CD4-positive, alpha-beta memory T cell (primary cell): Measurements from ENCODE around the gene APBB1IP. TPM values are rescaled to one million over a fixed set of nuclear protein-coding genes. Genes with fewer than 3 reads are reported as not detected.
"Not testable (repeated sequence)": the region's sequence is repeated elsewhere in the genome, so short reads cannot be mapped to it uniquely, and the experiment has no call there.

Experiments
- CTCF ChIA-PET: fragments of 350-600 bp; sonication (Branson Sonifier 250); formaldehyde crosslinking; loops from one replicate; lab custom pipeline; 2021; ENCODE audit warnings: inconsistent platforms; ENCODE audit not compliant: partially characterized antibody; lab: Charles Lee
- POLR2A ChIA-PET: fragments of 350-600 bp; sonication (Branson Sonifier 250); formaldehyde crosslinking; loops from one replicate; lab custom pipeline; 2021; ENCODE audit not compliant: partially characterized antibody; lab: Charles Lee
- DNase-seq, 5 donors: peaks; one replicate each; pipeline versions ENCODE4 v3.0.0 to v3.0.0-alpha.2; 2020 to 2022; ENCODE audit warnings: mixed read lengths in 1 of 5
- H3K27ac ChIP-seq: one replicate; pipeline ENCODE4 v1.7.0; 2013; ENCODE audit warnings: low read depth, low read length
- H3K27me3 ChIP-seq: 2 replicates; pipeline ENCODE4 v1.7.0; 2013; ENCODE audit warnings: mild to moderate bottlenecking, low read length, moderate library complexity; ENCODE audit not compliant: insufficient read depth
- H3K36me3 ChIP-seq: 2 replicates; pipeline ENCODE4 v1.7.0; 2013; ENCODE audit warnings: mild to moderate bottlenecking, low read length, moderate library complexity; ENCODE audit not compliant: insufficient read depth
- H3K4me1 ChIP-seq: 2 replicates; pipeline ENCODE4 v1.7.0; 2013; ENCODE audit warnings: mild to moderate bottlenecking, low read length, moderate library complexity; ENCODE audit not compliant: insufficient read depth
- H3K4me3 ChIP-seq, 2 donors: one replicate each; pipeline ENCODE4 v1.7.0; 2013; ENCODE audit warnings: low read length in 2 of 2, mild to moderate bottlenecking in 1 of 2
- H3K9me3 ChIP-seq, 2 donors: one replicate each; pipeline ENCODE4 v1.7.0; 2013; ENCODE audit warnings: low read length in 2 of 2, control low read depth in 1 of 2; ENCODE audit not compliant: control insufficient read depth in 1 of 2
- H3K27ac Mint-ChIP-seq, 7 donors: one replicate each; pipeline ENCODE4 v1.8.0; 2020 to 2021; ENCODE audit warnings: mixed read lengths in 7 of 7, mild to moderate bottlenecking in 6 of 7, inconsistent platforms in 3 of 7, moderate library complexity in 3 of 7
- H3K27me3 Mint-ChIP-seq, 2 donors: one replicate each; pipeline ENCODE4 v1.8.0; 2020 to 2021; ENCODE audit warnings: mixed read lengths in 2 of 2
- H3K36me3 Mint-ChIP-seq, 2 donors: one replicate each; pipeline ENCODE4 v1.8.0; 2020 to 2021; ENCODE audit warnings: mixed read lengths in 2 of 2, inconsistent platforms in 1 of 2, mild to moderate bottlenecking in 1 of 2
- H3K4me1 Mint-ChIP-seq, 4 donors: one replicate each; pipeline ENCODE4 v1.8.0; 2020 to 2021; ENCODE audit warnings: mixed read lengths in 4 of 4, mild to moderate bottlenecking in 1 of 4
- H3K4me3 Mint-ChIP-seq, 8 donors: one replicate each; pipeline ENCODE4 v1.8.0; 2020 to 2021; ENCODE audit warnings: mixed read lengths in 8 of 8, mild to moderate bottlenecking in 7 of 8, moderate library complexity in 6 of 8, inconsistent platforms in 3 of 8
- H3K9me3 Mint-ChIP-seq, 8 donors: one replicate each; pipeline ENCODE4 v1.8.0; 2020 to 2021; ENCODE audit warnings: mixed read lengths in 8 of 8, mild to moderate bottlenecking in 5 of 8, inconsistent platforms in 3 of 8, moderate library complexity in 1 of 8
- intact Hi-C: fragments of 100-400 bp; cut with micrococcal nuclease; formaldehyde crosslinking; loops from one replicate; pipeline ENCODE4 v1.15.1; 2023
- polyA plus RNA-seq, 2 donors: library from polyadenylated mRNA; unstranded; fragments of 300-500 nt; fragmentation: Illumina TruSeq; gene quantifications; one replicate each; pipeline ENCODE4 v1.2.3, GENCODE V29; 2021
- total RNA-seq, 2 experiments: library from RNA; stranded (reverse); gene quantifications; one replicate each; pipeline ENCODE4 v1.2.3, GENCODE V29; 2021

Gene APBB1IP
- total and polyA plus RNA-seq, 4 experiments from 2014 or later = 30.6 to 106 (median 95.7) TPM

- no peaks in the 10 kb centered on the region for H3K9me3 Mint-ChIP-seq
- peak overlapping the region; percentile 69 to 89 (median 82) for H3K4me3 Mint-ChIP-seq
- H3K36me3 ChIP-seq = no peaks in the 10 kb centered on the region
- H3K27ac Mint-ChIP-seq = peak overlapping the region; percentile 61 to 94 (median 93)
- H3K4me3 ChIP-seq = peak overlapping the region in 1 of 2 donors; percentile 23
- intact Hi-C loops = loop anchor here (1.0 to 2.0 kb wide), 3 partner anchors 14 to 30 kb away; partner anchors contain the start of gene APBB1IP
- H3K9me3 ChIP-seq = no peaks in the 10 kb centered on the region
- H3K27me3 Mint-ChIP-seq = no peaks in the 10 kb centered on the region
- peaks cover 62 to 98% (median 78%) of the 10 kb centered on the region in 4 donors for H3K4me1 Mint-ChIP-seq
- no peaks in the 10 kb centered on the region for H3K27me3 ChIP-seq
- ChIA-PET POLR2A (interaction anchor here (0.8 to 6.5 kb wide), 13 partner anchors 8 to 54 kb away, joined by 3 to 48 read pairs (median 8); partner anchors contain the start of gene APBB1IP), CTCF (interaction anchor here (0.6 to 3.6 kb wide), 19 partner anchors 11 to 88 kb away, joined by 3 to 18 read pairs (median 4); no protein-coding TSS in a partner anchor)
- H3K4me1 ChIP-seq = peaks cover 97% of the 10 kb centered on the region
- DNase-seq = peak; percentile 64 to 79 (median 66)
- peaks cover 24 to 37% of the 10 kb centered on the region in 2 donors for H3K36me3 Mint-ChIP-seq
- peak overlapping the region; percentile 49 for H3K27ac ChIP-seq
Observed at GRCh38 chr10:26468700-26469099, 30.6 kb downstream of the APBB1IP start.

- H3K9me3 Mint-ChIP-seq = peaks cover 0 to 2% (median 0%) of the 10 kb centered on the region in 8 donors
Observed at GRCh38 chr10:26472492-26472778, 34.3 kb downstream of the APBB1IP start.

GRCh38 chr10:26474026-26474425 lies 35.9 kb downstream of the APBB1IP start:
- DNase-seq = no peak
- no peak overlapping the region for H3K4me3 ChIP-seq
- H3K9me3 Mint-ChIP-seq = peaks cover 0 to 2% (median 0%) of the 10 kb centered on the region in 8 donors
- intact Hi-C loops = no loop called here
- no peaks in the 10 kb centered on the region for H3K9me3 ChIP-seq
- peaks cover 98% of the 10 kb centered on the region for H3K4me1 ChIP-seq
- CTCF ChIA-PET = interaction anchor here (0.9 to 2.6 kb wide), 4 partner anchors 9 to 30 kb away, joined by 3 to 7 read pairs (median 5); no protein-coding TSS in a partner anchor
- H3K36me3 ChIP-seq = no peaks in the 10 kb centered on the region
- H3K4me3 Mint-ChIP-seq = peak overlapping the region in 5 of 8 donors; percentile 49 to 83 (median 73)
- no peaks in the 10 kb centered on the region for H3K27me3 ChIP-seq
- POLR2A ChIA-PET = interaction anchor here (0.8 to 5.6 kb wide), 5 partner anchors 12 to 37 kb away, joined by 3 to 45 read pairs (median 4); partner anchors contain the start of gene APBB1IP
- no peaks in the 10 kb centered on the region for H3K27me3 Mint-ChIP-seq
- H3K27ac ChIP-seq = peak overlapping the region; percentile 57
- peak overlapping the region; percentile 83 to 99 (median 96) for H3K27ac Mint-ChIP-seq
- H3K36me3 Mint-ChIP-seq = peaks cover 26 to 33% of the 10 kb centered on the region in 2 donors
- peaks cover 60 to 90% (median 75%) of the 10 kb centered on the region in 4 donors for H3K4me1 Mint-ChIP-seq

More at GRCh38 chr10:26472492-26472778, 34.3 kb downstream of the APBB1IP start:
- ChIA-PET POLR2A (interaction anchor here (1.6 to 6.5 kb wide), 2 partner anchors 25 to 34 kb away, joined by 7 to 48 read pairs; partner anchors contain the start of gene APBB1IP), CTCF (interaction anchor here (2.3 kb wide), 1 partner anchor 30 kb away, joined by 11 read pairs; no protein-coding TSS in a partner anchor)
- DNase-seq = no peak
- H3K27me3 Mint-ChIP-seq = no peaks in the 10 kb centered on the region
- H3K4me3 Mint-ChIP-seq = peak overlapping the region in 5 of 8 donors; percentile 19 to 61 (median 40)
- peak overlapping the region; percentile 1 to 93 (median 83) for H3K27ac Mint-ChIP-seq
- Histone ChIP-seq H3K27ac (no peak overlapping the region), H3K4me3 (no peak overlapping the region), H3K9me3 (no peaks in the 10 kb centered on the region), H3K27me3 (no peaks in the 10 kb centered on the region), H3K4me1 (peaks cover 98% of the 10 kb centered on the region), H3K36me3 (no peaks in the 10 kb centered on the region)
- intact Hi-C loops = no loop called here
- H3K36me3 Mint-ChIP-seq = peaks cover 18 to 34% of the 10 kb centered on the region in 2 donors
- H3K4me1 Mint-ChIP-seq = peaks cover 62 to 92% (median 78%) of the 10 kb centered on the region in 4 donors

GRCh38 chr10:26474845-26475244 lies 36.7 kb downstream of the APBB1IP start:
- H3K9me3 ChIP-seq, H3K9me3 Mint-ChIP-seq, H3K27me3 ChIP-seq, H3K36me3 ChIP-seq, intact Hi-C loops, H3K4me3 ChIP-seq, H3K27me3 Mint-ChIP-seq: not testable (repeated sequence)
- Mint-ChIP-seq H3K27ac (peak overlapping the region; percentile 83 to 99 (median 96)), H3K36me3 (peaks cover 26 to 30% of the 10 kb centered on the region in 2 donors), H3K4me1 (peaks cover 60 to 87% (median 73%) of the 10 kb centered on the region in 4 donors), H3K4me3 (peak overlapping the region in 7 of 8 donors; percentile 45 to 83 (median 73))
- CTCF ChIA-PET = interaction anchor here (0.9 to 2.6 kb wide), 5 partner anchors 8 to 29 kb away, joined by 3 to 7 read pairs (median 3); no protein-coding TSS in a partner anchor
- peak; percentile 43 to 56 (median 49) for DNase-seq
- POLR2A ChIA-PET = interaction anchor here (0.7 to 5.6 kb wide), 8 partner anchors 11 to 38 kb away, joined by 3 to 45 read pairs (median 4); partner anchors contain the start of gene APBB1IP
- H3K4me1 ChIP-seq = peaks cover 98% of the 10 kb centered on the region
- peak overlapping the region; percentile 57 for H3K27ac ChIP-seq

GRCh38 chr10:26475386-26475785 lies 37.2 kb downstream of the APBB1IP start:
- DNase-seq = peak in 2 of 5 donors; percentile 32 to 46
- intact Hi-C loops = no loop called here

GRCh38 chr10:26477501-26477900 lies 39.4 kb downstream of the APBB1IP start:
- peak overlapping the region; percentile 30 to 94 (median 82) for H3K27ac Mint-ChIP-seq
- no peak for DNase-seq
- H3K27me3 Mint-ChIP-seq = no peaks in the 10 kb centered on the region
- no peaks in the 10 kb centered on the region for H3K9me3 ChIP-seq
- ChIA-PET POLR2A (interaction anchor here (1.0 to 5.6 kb wide), 3 partner anchors 9 to 40 kb away, joined by 3 to 45 read pairs (median 8); partner anchors contain the start of gene APBB1IP), CTCF (interaction anchor here (0.9 kb wide), 1 partner anchor 36 kb away, joined by 3 read pairs; no protein-coding TSS in a partner anchor)
- H3K4me1 ChIP-seq = peaks cover 97% of the 10 kb centered on the region
- H3K9me3 Mint-ChIP-seq = peaks cover 0 to 8% (median 0%) of the 10 kb centered on the region in 8 donors
- peak overlapping the region in 5 of 8 donors; percentile 13 to 65 (median 19) for H3K4me3 Mint-ChIP-seq
- no peaks in the 10 kb centered on the region for H3K36me3 ChIP-seq
- no peak overlapping the region for H3K4me3 ChIP-seq
- intact Hi-C loops = no loop called here
- peaks cover 56 to 86% (median 71%) of the 10 kb centered on the region in 4 donors for H3K4me1 Mint-ChIP-seq
- H3K27ac ChIP-seq = no peak overlapping the region
- peaks cover 20 to 26% of the 10 kb centered on the region in 2 donors for H3K36me3 Mint-ChIP-seq
- H3K27me3 ChIP-seq = no peaks in the 10 kb centered on the region

More at GRCh38 chr10:26475386-26475785, 37.2 kb downstream of the APBB1IP start:
- Histone ChIP-seq H3K4me3 (no peak overlapping the region), H3K27ac (peak overlapping the region; percentile 57), H3K4me1 (peaks cover 98% of the 10 kb centered on the region), H3K9me3 (no peaks in the 10 kb centered on the region), H3K36me3 (no peaks in the 10 kb centered on the region), H3K27me3 (no peaks in the 10 kb centered on the region)
- Mint-ChIP-seq H3K36me3 (peaks cover 30 to 34% of the 10 kb centered on the region in 2 donors), H3K27me3 (no peaks in the 10 kb centered on the region), H3K9me3 (peaks cover 0 to 8% (median 0%) of the 10 kb centered on the region in 8 donors), H3K27ac (peak overlapping the region; percentile 83 to 99 (median 96)), H3K4me3 (peak overlapping the region; percentile 34 to 83 (median 73)), H3K4me1 (peaks cover 64 to 88% (median 75%) of the 10 kb centered on the region in 4 donors)
- ChIA-PET CTCF (interaction anchor here (1.2 to 2.6 kb wide), 3 partner anchors 8 to 27 kb away, joined by 3 to 7 read pairs (median 7); no protein-coding TSS in a partner anchor), POLR2A (interaction anchor here (0.7 to 5.6 kb wide), 7 partner anchors 12 to 67 kb away, joined by 3 to 45 read pairs (median 4); partner anchors contain the start of gene APBB1IP)
